Activated CD4-positive, alpha-beta T cell treated with anti-CD3 and anti-CD28 coated beads, Interleukin-2, Interleukin-6, amounts not matched to agents 100 ng/mL and 50 ng/mL, durations not matched to agents 16 hours and 8 hours (primary cell): ENCODE results near the gene DEDD.
"Not testable (repeated sequence)": the region's sequence is repeated elsewhere in the genome, so short reads cannot be mapped to it uniquely, and the experiment has no call there.

Experiments
- DNase-seq: peaks from one replicate; pipeline ENCODE4 v3.0.0-alpha.2; 2020

Gene DEDD

DNA sequence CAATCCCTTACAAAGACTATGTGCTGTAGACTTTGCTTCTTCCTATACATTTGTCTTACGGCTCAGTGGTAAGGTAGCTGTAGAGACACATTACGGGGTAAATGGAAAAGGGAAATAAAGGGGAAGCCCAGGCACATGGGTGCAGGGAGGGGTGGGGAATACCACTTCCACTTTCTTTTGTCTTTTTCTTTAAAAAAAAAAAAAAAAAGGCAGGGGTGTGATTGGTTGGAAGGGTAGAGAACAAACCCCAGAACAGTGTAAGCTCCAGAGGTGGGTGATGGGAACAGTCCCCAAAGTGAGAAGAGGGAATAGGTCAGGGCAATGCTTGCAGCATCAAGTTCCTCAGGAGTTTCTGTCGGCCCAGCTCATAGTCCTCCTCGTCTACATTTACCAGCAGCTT lies 10.6 kb downstream of the DEDD start:
- no peak for DNase-seq

DNA sequence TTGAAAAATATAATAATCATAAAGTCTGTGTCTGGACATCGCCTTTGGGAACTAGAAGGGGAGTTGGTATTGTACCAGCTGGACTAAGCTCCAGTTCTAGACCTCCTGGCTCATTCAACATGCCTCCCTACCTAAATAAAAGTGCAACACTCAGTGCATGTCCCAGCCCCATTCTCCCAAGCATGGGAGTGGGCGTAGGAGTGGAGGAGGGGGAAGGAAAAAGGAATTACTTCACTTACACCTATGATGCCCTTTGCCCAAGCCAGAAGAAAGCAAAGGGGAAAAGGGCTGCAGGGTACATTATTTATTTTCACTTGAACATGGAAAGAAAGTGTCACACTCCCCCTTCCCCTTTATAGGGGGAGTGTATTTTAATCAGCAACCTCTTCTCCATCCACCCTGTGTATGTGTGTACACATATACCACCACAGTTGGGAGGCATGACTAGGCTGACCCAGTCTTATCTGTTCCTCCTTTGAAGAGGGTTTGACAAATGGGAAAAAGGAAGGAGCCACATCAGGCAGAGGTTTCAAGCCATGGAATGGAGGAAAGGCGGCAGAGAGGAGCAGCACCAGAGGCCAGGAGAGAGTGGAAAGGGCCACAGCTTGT lies 11.3 kb downstream of the DEDD start:
- DNase-seq: no peak

DNA sequence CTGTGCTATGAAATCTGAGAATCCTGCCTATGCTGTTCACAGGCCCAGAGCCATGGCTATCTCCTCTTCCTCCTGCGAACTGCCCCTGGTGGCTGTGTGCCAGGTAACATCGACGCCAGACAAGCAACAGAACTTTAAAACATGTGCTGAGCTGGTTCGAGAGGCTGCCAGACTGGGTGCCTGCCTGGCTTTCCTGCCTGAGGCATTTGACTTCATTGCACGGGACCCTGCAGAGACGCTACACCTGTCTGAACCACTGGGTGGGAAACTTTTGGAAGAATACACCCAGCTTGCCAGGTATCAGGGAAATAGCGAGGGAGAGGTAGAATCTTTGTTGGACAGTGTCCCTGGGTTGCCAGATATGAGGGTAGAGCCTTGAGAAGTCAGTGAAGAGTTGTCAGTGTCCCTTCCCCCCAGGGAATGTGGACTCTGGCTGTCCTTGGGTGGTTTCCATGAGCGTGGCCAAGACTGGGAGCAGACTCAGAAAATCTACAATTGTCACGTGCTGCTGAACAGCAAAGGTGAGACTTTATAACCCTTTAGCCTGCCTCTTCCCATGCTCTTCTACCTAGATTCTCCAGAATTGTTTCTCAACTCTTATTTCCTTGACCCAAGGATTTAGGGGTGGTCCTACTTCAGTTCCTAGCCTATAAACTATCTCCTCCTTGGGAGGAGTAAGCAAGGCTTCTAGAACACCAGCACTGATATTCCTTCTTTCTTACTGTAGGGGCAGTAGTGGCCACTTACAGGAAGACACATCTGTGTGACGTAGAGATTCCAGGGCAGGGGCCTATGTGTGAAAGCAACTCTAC lies 13.2 kb downstream of the DEDD start:
- DNase-seq: peak; percentile 79

DNA sequence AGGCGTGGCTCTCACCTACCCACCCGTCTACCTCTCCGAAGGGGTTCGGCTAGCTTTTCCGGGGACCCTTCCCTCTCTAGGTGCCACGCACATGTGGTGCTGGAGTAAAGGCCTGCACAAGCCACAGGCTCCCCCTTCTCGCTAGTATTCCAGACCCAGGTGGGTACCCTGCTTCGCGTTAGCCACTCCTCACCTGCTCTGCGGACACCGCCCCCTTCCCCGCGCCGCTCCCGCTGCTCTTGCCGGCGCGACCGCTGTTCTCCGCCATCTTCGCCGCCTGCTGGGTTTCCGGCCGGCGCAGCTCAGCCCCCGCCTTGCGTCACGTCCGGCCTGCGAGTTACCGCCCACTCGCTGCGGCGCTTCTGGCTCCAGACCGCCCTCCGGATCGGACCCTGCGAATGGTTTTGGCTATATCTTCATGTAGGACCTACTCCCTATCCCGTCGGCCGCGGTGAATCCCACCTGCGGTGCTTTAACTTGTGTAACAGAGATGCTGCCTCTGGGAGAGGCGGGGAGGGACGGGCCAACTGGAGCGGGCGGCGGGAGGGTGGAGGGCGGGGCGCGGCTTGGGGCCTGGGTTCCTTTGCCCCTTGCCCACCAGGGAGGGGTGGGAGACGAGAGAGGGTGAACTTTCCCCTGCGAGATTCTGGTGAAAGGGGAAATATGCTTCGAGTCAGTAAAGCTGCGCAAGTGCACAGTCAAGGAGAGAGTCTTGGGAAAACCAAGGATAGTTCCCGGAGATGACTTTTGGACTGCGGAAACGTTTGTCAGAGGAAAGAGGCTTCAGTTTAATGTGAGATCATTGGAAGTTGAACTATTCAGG lies 14.5 kb downstream of the DEDD start, which contains the start of the genes NIT1 and PFDN2:
TSS of gene NIT1 (plus strand) at position 347 of the 823 bp plus-strand sequence. CDS start at position 419, 72 bp downstream.
TSS of gene PFDN2 (minus strand) at position 279 of the 823 bp plus-strand sequence. CDS start at position 268, 11 bp downstream.
- peak; percentile 91 for DNase-seq

DNA sequence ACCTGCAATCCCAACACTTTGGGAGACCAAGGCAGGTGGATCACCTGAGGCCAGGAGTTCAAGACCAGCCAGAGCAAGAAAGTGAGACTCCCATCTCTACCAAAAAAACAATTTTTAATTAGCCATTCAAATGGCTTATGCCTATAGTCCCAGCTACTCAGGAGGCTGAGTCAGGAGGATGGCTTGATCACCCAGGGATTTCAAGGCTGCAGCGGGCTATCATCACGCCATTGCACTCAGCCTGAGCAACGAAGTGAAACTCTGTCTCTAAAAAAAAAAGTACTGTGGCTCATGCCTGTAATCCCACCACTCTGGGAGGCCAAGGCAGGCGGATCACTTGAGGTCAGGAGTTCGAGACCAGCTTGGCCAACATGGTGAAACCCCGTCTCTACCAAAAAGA lies 16.5 kb downstream of the DEDD start:
- DNase-seq: not testable (repeated sequence)

DNA sequence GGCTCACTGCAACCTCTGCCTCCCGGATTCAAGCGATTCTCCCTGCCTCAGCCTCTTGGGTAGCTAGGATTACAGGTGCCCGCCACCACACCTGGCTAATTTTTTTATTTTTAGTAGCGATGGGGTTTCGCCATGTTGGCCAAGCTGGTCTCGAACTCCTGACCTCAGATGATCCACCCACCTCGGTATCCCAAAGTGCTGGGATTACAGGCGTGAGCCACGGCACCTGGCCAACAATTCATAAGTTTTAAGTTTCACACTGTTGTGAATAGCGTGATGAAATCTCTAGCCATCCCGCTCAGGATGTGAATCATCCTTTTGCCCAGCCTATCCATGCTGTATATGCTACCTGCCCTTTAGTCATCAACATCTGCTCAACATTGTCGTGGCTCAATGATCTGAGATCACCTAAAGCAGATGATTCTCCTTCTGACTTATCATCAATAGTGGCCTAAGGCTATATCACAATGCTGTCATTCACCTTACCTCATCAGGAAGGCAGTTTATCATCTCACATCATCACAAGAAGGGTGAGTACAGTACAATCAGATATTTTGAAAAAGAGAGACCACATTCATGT lies 17.2 kb downstream of the DEDD start:
- peak; percentile 78 for DNase-seq

DNA sequence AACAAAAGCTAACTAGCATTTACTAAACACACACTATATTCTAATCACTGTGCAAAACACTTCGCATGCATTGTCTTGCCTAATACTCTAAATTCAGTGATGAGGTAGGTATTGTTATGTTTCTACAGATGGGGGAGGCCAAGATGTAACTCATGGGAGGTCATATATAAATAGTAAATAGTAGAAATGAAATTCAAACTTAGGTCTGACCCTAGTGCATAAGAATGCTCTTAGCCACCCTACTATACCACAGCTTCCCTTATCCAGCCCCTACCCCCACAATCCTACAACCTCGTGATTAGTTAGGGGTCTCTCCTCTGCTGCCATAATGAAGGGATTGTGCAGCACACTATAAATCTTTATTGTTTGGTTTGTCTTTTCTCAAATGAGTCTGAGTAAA lies 17.9 kb downstream of the DEDD start:
- DNase-seq: no peak

DNA sequence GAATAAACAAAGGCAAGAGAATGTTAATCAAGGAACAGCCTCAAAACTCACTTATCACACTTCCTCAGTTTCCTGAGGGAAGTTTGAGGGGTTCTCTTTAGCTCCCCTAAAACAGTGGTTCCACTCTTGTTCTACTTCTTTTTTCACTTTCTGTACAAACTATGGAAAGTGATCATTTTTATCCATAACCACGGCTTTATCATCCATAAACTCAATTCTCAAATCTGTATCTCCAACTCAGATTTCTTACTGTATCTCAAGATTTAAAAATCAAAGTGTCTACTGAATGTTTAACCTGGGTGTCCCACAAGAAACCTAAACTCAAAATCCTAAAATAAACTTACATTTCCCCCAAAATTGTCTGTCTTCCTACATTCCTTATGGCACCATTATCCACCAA lies 18.6 kb downstream of the DEDD start:
- DNase-seq: no peak

DNA sequence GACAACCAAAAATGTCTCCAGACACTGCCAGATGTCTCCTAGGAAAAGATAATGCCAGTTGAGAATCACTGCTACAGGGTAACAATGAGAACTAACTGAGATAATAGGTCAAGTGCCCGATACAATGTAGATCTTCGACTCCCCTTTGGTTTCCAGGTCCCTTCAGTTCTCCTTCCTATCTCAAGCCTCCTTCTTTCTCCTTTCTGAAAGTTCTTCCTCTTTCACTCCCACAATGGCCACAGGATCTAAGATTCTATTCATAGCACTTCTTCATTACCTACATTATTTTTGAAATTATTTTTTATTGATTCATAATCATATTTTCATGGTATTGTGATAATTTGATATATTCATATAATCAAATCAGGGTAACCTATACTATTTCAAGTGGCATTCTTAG lies 20.9 kb downstream of the DEDD start:
- no peak for DNase-seq

DNA sequence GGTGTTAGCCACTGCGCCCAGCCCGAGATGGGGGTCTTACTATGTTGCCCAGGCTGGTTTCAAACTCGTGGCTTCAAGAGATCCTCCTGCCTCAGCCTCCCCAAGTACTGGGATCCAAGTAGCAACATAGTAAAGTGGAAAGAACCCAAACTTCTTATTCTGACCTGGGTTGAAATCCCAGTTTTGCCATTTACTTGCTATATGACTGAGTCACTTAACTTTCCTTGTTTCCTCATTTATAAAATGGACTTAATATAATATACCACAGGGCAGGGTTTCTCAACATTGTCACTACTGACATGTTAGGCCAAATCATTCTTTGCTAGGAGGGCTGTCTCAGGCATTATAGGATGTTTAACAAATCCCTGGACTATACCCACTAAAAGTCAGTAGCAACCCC lies 21.4 kb downstream of the DEDD start:
- no peak for DNase-seq

DNA sequence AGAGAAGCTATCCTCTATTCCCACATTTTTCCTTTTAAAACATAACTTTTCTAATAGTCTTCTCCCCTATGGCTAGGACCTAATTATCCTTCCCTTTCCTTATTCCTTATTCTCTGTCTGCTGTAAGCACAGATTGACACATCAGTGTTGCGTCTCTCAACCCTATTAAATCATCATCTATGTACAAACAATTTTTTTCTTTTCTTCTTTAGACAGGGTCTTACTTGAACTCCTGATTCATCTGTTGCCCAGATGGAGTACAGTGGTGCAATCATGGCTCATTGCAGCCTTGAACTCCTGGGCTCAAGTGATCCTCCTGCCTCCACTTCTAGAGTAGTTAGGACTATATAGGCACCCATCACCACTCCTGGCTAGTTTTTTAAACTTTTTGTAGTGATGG lies 26.0 kb downstream of the DEDD start:
- DNase-seq: no peak

DNA sequence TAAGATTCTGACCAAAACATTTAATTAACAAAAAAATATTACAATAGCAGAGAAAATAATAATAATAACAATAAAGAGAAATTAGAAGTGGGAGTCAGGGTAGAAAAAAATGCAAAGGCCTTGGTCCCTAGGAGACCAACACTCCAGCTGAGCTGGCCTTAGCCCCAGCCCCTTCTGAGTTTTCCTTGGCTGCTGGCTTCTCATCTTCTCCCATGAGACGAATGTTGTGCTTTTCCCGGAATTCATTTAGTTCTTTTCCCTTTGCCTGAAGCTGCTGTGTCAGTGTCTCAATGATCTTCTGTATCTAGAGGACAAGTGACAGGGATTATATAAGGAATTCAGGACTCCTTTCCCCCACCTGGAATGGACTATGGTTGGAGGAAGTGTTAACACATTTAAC lies 31.9 kb downstream of the DEDD start:
- no peak for DNase-seq

DNA sequence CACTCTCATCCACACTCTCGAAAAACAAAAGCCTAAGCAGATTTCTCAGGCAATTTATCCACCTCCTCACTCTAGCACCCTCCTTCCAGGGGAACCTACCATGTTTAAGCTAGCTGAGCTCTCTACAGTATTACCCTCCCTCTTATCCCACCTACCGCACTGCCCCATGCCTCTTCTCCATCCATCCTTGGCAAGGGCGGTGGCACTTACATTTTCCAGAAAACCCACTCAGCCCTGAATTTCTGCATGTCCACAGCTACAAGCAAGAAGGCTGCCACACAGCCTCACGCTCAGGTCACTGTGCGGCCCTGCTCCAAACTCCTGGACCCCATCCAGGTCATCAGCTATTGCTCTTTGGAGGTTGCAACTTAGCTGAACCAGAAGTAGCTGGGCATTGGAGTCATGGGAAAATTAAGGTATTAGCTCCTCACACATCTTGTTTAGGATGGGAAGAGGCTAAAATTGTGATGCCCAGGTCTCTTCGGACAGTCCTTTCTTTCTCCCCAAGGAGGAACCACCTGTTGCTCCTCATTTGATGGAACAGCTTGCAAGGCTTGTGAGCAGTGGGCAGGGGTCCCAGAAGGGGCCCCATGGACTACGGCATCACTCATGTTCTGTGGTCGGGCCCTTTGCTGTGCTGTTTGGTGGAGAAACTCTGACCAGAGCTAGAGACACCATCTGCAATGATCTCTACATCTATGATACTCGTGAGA lies 33.2 kb downstream of the DEDD start:
- no peak for DNase-seq

DNA sequence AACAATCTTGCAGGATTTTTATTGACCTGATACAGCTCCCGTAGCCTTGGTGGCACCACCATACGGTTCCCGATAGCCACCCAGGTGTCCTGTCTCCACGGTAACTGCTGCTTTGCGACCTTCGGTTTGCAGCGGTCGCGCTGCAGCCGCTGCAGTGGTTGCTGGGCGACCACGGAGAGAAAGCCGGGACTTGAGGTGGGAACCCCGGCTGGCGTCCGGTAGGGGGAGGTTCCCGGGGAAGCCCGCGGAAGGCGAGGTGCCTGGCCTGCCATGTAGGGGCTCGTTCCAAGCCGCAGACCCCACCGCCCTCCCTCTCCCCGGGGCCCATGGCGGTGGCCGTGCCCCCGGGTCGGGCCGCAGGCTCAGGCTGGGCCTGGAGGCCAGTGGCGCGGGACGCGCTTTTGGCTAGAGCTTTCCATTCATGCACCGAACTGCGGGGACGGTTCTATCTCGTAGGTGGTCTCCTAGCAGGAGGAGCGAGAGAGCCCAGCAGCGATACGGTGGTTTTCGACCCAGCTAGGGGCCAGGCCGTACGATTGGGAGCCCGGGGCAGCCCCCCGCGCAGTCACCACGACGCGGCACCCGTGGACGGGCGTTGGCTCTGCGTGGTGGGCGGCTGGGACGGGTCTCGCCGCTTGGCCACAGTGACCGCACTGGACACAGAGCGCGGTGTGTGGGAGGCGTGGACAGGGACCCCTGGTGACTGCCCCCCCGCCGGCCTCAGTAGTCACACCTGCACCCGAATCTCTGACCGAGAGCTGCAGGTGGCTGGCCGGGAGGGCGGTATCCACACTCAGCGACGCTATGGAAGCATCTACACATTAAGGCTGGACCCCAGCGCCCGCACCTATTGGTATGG lies 34.0 kb downstream of the DEDD start, which contains the start of gene KLHDC9:
TSS of gene KLHDC9 (plus strand) at position 152 of the 859 bp plus-strand sequence. CDS start at position 327, 175 bp downstream.
- DNase-seq: peak; percentile 88

DNA sequence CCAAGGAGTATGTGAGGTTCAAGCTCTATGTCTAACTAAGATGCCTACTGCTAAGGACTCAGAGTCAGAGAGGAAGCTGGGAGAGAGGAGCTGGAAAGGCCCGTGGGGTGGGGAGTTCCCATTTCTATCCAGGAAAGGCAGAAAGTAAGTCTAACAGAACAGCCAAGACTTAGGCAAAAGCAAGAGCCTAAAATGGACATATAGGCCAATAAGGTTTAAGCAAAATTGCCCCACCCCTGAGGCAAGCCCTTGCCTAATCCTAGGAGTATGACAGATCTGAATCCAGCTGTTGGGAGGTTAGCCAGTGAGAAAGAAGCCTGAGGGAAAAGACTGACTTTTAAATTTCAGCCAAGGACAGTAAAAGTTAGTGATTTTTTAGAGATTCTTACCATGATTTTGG lies 35.9 kb downstream of the DEDD start:
- no peak for DNase-seq

DNA sequence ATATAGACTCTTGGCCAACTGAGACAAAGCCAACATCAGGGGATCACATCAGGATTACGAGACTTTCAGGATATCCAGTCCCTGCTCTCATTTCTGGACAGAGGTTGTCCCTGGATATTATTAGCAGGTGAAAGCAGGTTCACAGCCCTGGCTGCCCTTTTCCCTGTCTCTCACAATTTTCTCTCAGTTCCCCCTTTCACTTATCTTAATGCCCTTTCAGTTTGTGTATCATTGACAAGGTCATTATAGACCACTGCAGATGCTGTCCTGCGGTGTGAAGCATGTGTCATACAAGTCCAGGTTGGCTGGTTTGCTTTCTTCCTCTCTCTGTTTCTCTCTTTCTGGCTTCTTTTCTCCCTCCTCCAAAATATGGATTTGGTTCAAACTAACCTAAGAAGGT lies 36.5 kb downstream of the DEDD start:
- DNase-seq: no peak

DNA sequence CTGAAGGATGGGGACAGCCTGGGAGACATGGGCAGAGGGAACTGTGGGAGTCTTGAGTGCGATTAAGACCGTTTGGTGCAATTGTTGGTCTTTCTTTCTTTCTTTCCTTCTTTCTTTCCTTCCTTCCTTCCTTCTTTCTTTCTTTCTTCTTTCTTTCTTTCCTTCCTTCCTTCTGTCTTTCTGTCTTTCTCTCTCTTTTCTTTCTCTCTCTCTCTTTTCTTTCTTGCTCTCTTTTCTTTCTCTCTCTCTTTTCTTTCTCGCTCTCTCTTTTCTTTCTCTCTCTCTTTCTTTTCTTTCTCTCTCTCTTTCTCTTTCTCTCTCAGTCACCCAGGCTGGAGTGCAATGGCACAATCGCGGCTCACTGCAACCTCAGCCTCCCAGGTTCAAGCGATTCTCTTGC lies 37.2 kb downstream of the DEDD start:
- DNase-seq: no peak

DNA sequence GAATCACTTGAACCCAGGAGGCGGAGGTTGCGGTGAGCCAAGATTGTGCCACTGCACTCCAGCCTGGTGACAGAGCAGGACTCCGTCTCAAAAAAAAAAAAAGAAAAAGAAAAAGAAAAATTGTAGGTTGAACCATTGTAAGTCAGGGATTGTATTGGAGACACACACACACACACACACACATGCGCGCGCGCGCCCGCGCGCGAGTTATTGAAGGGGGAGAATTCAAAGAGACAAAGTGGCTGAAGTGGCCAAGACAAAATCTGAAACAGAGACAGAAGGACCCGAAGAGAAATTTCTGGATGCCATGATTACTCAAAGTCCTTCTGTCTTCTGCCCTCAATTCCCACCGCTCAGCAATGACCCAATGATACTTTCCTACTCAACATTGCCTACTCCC lies 38.0 kb downstream of the DEDD start:
- DNase-seq: no peak

DNA sequence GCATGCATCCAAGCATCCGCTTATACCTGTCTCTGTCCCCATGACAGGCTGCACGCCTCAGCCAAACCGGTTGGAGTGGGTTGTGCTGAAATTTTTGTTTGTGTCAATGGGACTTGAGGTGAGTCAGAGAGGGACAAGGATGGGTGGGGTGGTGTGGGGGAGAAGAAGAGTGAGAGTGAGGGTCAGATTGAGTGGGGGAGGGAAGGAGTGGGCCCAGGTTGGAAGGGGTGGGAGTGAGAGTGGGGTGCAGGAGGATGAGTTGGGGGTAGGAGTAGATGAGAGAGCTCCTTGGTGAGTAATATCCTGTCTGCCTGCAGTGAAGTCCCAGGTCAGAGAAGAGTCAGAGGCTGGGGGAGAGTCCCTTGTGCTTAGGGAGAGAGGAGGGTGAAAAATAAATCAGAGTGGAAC lies 39.8 kb downstream of the DEDD start:
- DNase-seq: peak; percentile 50

DNA sequence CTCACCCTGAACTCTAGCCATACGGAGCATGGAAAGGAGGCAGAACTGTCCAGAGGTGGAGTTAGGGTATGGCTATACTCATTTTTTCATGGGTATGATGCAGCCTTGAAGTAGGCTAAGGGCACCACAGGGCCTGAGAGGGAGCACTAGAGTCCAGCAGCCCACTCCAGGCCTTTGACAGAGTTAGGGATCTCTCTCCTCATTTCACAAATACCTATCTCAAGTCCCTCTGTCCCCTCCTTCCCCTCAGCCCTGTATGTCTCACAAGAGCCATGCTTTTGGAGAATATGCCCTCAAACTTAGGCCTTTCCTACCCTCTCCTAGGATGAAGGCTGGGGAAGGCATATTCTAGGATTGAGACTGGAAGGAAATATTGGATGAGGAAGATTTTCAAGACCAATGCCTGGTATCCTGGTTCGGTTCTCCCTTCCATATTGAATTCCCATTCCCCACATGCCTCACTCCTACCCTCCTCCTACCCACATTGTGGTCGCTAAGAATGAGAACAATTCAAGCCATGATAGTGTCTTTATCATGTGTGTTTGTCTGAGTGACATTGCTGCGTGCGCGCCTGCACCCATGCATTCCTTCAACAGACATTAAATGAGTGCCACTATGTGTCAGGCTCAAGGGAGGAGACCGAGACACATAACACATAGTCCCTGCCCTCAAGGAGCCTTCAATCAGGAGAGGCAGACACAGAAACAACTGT lies 40.5 kb downstream of the DEDD start:
- DNase-seq: no peak

DNA sequence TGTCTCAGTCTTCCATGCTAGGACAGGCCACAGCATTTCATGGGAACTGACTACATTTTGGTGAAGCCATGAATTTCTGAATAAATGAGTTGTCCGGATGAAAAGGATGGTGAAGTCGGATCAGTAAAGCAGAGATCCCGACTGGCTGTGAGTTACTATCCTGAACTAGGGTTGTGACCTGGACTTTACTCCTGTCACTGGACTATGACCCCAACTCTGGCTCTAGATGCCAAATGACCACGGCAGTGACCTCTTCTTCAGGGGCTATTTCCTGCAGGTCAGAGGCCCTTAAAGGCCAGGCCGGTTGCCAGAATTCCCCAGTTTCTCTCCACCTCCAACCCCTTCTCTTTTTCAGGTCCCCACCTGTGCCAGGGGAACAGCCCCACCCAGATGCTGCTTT lies 41.4 kb downstream of the DEDD start:
- no peak for DNase-seq
